Left cardiac atrium (tissue), 4 donors: Measurements from ENCODE around the gene PAK1. TPM values are rescaled to one million over a fixed set of nuclear protein-coding genes. Genes with fewer than 3 reads are reported as not detected.

ENCODE experiments used
- ATAC-seq, 2 donors: fragments of 200-7000 bp; cut with Tn5 transposase; one replicate each; pipeline ENCODE4 v1.9.1; 2020; ENCODE audit warnings: mild to moderate bottlenecking in 2 of 2, moderate library complexity in 2 of 2
- DNase-seq: peaks from one replicate; pipeline ENCODE4 v3.0.0-alpha.2; 2020
- intact Hi-C, 2 donors: fragments of 100-400 bp; cut with DNase I; formaldehyde crosslinking; loops; one replicate each; pipeline versions ENCODE4 v1.14.1 to v1.15.1; 2022 to 2023
- total RNA-seq, 2 donors: library from RNA; stranded (reverse); fragmentation: NEBNext Ultra II Directional; extraction: Animal tissue kit (Norgen Biotek cat#: 25700); gene quantifications; one replicate each; pipeline ENCODE4 v1.2.1, GENCODE V29; 2021
- donor health status: DM: no; HTN: yes; CAD: no.
- donor health status: DM: no; HTN: yes; CAD: no; lungs with severe emphysema.
- donor health status: DM: yes; HTN: yes; CAD: no.
- donor health status: Dilated cardiomyopathy.

Gene PAK1
- total RNA-seq, 2 donors from 2014 or later, result 17.1 to 20.3 TPM

GRCh38 chr11:77411717-77412441, 62.0 kb downstream of the PAK1 start:
- intact Hi-C loops, result no loop called here

GRCh38 chr11:77411137-77411707, 62.7 kb downstream of the PAK1 start:
- DNase-seq (peak; percentile 24), ATAC-seq (peak; percentile 50 to 70)
- intact Hi-C loops, result no loop called here

More at GRCh38 chr11:77411717-77412441, 62.0 kb downstream of the PAK1 start:
- ATAC-seq, result peak; percentile 98
- peak; percentile 85 for DNase-seq

GRCh38 chr11:77410076-77410827, 63.6 kb downstream of the PAK1 start:
- intact Hi-C loops, result no loop called here
- DNase-seq (no peak), ATAC-seq (no peak)

GRCh38 chr11:77409046-77409445, 64.8 kb downstream of the PAK1 start:
- DNase-seq (no peak), ATAC-seq (no peak)
- intact Hi-C loops, result no loop called here

- peak; percentile 43 for DNase-seq
- intact Hi-C loops, result no loop called here
- ATAC-seq, result peak in 1 of 2 donors; percentile 25
Measured at GRCh38 chr11:77407613-77408012, 66.3 kb downstream of the PAK1 start.

- ATAC-seq, result no peak
- no peak for DNase-seq
- intact Hi-C loops, result no loop called here
Measured at GRCh38 chr11:77406396-77406795, 67.5 kb downstream of the PAK1 start.

GRCh38 chr11:77403211-77403610, 70.7 kb downstream of the PAK1 start:
- intact Hi-C loops, result no loop called here
- no peak for ATAC-seq
- no peak for DNase-seq

- intact Hi-C loops, result no loop called here
- no peak for DNase-seq
- ATAC-seq, result no peak
Measured at GRCh38 chr11:77402218-77402556, 71.7 kb downstream of the PAK1 start.

- DNase-seq (no peak), ATAC-seq (peak in 1 of 2 donors; percentile 27)
- intact Hi-C loops, result no loop called here
Measured at GRCh38 chr11:77401486-77402217, 72.2 kb downstream of the PAK1 start.

- intact Hi-C loops, result no loop called here
- no peak for DNase-seq
- peak in 1 of 2 donors; percentile 12 for ATAC-seq
Measured at GRCh38 chr11:77400775-77401449, 73.0 kb downstream of the PAK1 start.

- intact Hi-C loops, result no loop called here
- DNase-seq, result no peak
- ATAC-seq, result no peak
Measured at GRCh38 chr11:77400271-77400670, 73.6 kb downstream of the PAK1 start.

- no peak for DNase-seq
- intact Hi-C loops, result no loop called here
- ATAC-seq, result no peak
Measured at GRCh38 chr11:77397631-77398030, 76.3 kb downstream of the PAK1 start.

- intact Hi-C loops, result no loop called here
- no peak for ATAC-seq
- no peak for DNase-seq
Measured at GRCh38 chr11:77396911-77397310, 77.0 kb downstream of the PAK1 start.

- DNase-seq (no peak), ATAC-seq (no peak)
- intact Hi-C loops, result no loop called here
Measured at GRCh38 chr11:77396305-77396704, 77.6 kb downstream of the PAK1 start.

- DNase-seq (no peak), ATAC-seq (no peak)
Measured at GRCh38 chr11:77395460-77396173, 78.3 kb downstream of the PAK1 start.

GRCh38 chr11:77392842-77393241, 81.1 kb downstream of the PAK1 start:
- intact Hi-C loops, result no loop called here
- ATAC-seq (no peak), DNase-seq (no peak)

More at GRCh38 chr11:77395460-77396173, 78.3 kb downstream of the PAK1 start:
- intact Hi-C loops, result no loop called here

- DNase-seq, result no peak
- intact Hi-C loops, result no loop called here
- ATAC-seq, result no peak
Measured at GRCh38 chr11:77387701-77388100, 86.2 kb downstream of the PAK1 start.

- intact Hi-C loops, result no loop called here
- no peak for DNase-seq
- peak in 1 of 2 donors; percentile 78 for ATAC-seq
Measured at GRCh38 chr11:77386178-77386577, 87.7 kb downstream of the PAK1 start.
